SW 1271 (cell line): ENCODE measurements around the gene HIBADH.
A peak's percentile ranks its signal among the peaks of the same experiment; 100 is the strongest.
"Not testable (repeated sequence)": the region's sequence is repeated elsewhere in the genome, so short reads cannot be mapped to it uniquely, and the experiment has no call there.

Source experiments
- DNase-seq, 2 experiments: peaks; one replicate each; lab custom pipeline; 2025; lab: John Stamatoyannopoulos, UW

Gene HIBADH

DNA sequence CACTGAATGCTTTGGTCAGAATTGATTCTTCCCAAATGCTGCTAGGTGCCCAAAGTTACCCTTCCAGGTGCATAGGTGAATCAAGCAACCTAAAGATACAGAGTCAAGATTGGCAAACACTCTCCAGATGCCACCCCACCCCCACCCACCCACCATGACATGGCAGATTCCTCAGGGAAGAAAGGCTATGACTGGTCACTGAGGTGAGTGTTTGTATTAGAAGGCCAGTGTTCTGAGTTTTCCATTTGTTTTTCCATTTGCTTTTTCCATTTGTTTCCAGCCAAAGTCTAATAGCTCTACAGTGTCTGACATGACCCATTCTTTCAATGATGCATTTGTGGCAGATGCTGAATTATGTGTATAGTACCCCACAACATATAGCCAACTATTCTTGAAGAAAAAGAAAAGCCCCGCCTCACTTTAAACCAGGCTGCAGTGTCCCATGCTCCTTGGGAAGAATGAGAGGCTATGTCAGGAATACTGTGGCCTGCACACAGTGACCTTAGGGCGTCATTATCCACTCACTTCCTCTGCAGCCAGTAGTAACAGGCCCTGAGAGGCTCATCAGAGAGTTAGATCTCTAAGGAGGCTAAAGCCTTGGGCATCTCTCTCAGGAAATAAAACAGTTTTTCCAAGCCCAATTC lies 16.1 kb upstream of the HIBADH start:
- peak in 1 of 2 experiments; percentile 31 for DNase-seq

DNA sequence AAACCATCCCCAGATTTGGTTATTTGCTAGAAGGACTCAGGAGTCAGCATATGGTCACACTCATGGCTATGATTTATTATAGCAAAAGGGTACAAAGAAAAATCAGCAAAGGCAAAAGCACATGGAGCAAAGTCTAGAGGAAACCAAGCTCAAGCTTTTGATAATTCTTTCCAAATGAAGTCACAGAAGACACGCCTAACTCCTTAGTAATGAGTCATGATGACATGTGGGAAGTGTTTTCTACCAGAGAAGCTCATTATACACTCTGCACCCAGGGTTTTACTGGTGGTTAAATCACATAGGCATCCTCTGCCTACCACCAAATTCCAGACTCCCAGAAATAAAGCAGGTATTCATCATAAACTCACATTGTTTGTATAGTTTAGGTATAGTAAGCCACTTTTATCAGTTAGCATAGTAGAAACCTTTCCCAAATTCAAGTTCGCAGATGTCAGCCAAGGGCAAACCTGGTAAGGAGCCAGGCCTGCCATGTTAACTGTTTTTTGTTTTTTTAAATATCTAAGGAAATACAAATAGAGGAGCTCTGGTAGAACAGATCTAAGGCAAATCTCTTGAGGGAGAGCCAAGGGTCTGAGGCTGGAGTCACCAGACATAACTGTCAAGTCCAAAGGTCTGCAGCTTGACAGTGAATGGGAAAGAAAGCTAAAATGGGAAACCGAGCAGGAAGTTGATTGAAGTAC lies 15.4 kb upstream of the HIBADH start:
- DNase-seq = peak; percentile 68 to 95

DNA sequence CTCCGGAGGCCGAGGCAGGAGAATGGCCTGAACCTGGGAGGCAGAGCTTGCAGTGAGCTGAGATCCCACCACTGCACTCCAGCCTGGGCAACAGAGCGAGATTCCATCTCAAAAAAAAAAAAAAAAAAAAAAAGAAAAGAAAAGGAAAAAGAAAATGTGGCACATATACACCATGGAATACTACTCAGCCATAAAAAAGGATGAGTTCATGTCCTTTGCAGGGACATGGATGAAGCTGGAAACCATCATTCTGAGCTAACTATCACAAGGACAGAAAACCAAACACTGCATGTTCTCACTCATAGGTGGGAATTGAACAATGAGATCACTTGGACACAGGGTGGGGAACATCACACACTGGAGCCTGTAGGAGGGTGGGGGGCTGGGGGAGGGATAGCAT lies 11.4 kb upstream of the HIBADH start:
- DNase-seq = not testable (repeated sequence)

DNA sequence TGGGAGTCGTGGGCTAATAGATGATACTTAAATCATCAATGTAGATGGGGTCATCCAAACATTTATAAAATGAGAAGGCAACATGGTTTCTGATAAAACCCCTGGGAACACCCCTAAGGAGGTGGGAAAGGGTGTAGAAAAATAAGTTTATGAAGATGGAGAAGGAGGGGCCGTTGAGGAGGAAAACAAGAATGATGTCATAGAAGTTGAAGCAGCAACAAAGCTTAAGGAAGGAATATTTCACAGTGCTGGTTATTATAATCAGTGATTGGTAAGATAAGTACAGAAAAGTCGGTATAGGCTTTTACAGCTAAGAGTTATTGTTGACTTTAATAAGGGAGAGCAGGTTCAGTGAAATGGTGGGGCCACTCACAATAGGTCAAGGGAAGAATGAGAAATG lies 9.0 kb upstream of the HIBADH start:
- DNase-seq = no peak

GRCh38 chr7:27670676-27671075 lies 8.0 kb upstream of the HIBADH start:
- DNase-seq = no peak

DNA sequence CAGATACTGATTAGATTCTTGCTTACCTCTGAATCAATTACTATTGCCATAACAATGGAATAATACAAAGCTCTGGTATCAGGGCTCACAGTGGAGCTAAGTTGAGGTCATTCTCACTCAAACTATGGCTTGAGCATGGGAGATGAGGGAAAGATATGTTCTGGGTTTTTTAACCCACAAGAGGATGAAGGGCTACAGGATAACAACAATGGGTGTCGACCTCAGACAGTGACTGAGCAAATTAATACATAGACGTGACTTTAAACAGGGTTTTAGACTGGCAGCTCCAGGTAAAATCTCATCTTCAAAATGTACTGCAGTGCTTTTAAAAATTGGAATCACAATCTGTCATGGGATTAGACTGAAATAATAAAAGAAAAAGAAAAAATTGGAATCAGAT lies 7.5 kb upstream of the HIBADH start:
- DNase-seq = no peak

- DNase-seq = no peak
These were observed 2.8 kb upstream of the HIBADH start for GRCh38 chr7:27665531-27665930.

GRCh38 chr7:27663989-27664331 lies 1.3 kb upstream of the HIBADH start:
- no peak for DNase-seq

DNA sequence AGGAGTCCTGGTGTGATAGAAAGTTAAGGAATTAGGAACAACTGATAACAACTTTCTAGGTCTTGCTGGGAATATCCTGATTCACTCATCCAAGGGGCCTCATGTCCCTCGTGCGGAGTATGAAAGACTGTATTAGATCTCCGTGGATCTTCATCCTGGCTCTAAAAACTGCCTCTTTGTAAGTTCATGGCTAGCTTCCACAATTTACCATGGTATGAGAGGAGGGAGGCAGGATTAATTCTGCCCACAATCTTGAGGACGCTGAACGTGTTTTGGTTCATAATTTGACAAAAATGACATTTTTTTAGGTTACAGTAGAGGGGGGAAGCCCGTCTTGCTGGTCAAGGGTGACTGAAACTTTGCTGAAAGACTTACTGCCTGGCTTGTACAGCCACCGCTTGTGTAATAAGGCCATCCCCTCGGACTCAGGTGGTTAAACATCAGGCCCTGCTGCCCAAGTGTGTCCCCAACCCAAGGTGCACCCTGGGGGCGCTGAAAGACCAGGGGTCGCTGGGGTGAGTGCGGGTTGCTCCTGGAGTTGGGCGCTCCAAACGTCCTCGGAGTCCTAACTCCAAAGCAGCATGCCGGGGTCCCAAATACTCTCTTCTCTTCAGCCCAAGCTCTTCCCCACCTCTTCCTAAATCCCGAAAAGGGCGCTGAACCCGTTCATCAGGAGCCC lies 733 bp downstream of the HIBADH start:
- DNase-seq = no peak

GRCh38 chr7:27656724-27657123 lies 6.0 kb downstream of the HIBADH start:
- DNase-seq = no peak

DNA sequence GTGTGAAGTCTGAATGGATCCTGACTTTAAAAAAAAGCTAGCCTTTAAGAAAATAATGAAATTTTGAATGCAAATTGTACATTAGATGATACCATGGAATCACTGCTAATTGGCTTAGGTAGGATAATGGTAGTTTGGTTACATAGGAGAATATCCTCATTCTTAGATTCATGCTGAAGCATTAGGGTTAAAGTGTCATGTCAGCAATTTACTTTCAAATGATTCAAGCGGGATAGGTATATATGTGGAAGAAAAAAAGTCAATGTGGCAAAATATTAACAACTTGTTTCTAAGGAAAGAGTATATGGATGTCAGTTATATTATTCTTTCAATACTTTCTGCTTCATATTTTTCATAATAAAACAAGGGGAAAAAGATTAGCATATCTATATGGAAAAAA lies 7.5 kb downstream of the HIBADH start:
- DNase-seq = no peak

- DNase-seq = no peak
These were observed 10.2 kb downstream of the HIBADH start for GRCh38 chr7:27652518-27652917.

DNA sequence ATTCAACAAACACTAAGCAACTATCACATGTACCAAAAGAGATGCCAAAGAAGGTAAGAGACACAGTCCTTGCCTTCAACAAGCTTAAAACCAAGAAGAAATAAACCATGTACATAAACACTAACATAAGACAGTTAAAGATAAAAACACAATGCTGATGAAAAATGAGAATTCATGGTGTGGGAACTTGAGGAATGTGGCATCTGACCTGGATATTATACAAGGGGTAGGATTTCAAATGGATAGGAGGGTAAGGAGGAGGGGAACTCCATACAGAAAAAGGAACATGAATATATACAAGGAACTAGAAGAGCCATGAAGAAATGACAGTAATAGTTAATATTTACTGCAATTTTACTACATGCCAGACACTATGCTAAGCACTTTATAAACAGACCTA lies 11.0 kb downstream of the HIBADH start:
- no peak for DNase-seq

GRCh38 chr7:27650283-27650682 lies 12.4 kb downstream of the HIBADH start:
- no peak for DNase-seq

DNA sequence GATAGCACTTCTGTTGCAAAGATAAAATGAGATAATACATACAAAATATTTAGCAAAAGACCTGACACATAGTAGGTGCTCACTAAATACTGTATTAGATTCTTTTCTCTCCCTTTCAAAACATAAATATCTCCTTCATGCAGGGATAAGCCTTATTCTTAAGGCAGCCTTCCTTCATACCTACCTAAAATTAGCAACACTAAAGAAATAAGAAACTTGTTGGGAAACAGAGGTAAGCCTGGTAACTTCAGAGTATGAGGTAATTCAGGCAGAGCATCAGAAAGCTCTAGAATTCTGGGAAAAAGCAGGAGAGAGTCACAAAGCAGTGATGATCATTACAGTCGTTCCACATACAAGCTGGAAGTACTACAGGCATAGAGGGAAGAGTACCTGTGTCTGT lies 15.2 kb downstream of the HIBADH start:
- no peak for DNase-seq

- peak in 1 of 2 experiments; percentile 47 for DNase-seq
These were observed 15.6 kb downstream of the HIBADH start for GRCh38 chr7:27647046-27647445.

DNA sequence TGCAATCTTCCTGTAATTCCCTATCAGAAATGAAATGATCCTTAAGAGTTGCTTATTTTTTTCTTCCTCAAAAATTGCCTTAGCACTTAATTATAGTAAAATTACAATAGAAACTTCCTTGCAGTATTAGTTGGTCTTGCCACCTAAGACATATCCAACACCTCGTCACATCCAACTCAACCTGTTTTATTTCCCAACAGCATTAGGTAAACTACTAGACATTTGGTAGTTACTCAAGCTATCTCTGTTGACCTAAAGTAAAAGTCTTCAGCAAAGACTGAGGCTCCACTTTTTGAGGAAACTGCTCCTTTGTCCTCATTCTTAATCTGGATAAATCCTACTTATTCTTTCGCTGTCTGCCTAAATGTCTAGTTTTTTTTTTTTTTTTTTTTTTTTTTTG lies 20.4 kb downstream of the HIBADH start:
- DNase-seq = no peak

DNA sequence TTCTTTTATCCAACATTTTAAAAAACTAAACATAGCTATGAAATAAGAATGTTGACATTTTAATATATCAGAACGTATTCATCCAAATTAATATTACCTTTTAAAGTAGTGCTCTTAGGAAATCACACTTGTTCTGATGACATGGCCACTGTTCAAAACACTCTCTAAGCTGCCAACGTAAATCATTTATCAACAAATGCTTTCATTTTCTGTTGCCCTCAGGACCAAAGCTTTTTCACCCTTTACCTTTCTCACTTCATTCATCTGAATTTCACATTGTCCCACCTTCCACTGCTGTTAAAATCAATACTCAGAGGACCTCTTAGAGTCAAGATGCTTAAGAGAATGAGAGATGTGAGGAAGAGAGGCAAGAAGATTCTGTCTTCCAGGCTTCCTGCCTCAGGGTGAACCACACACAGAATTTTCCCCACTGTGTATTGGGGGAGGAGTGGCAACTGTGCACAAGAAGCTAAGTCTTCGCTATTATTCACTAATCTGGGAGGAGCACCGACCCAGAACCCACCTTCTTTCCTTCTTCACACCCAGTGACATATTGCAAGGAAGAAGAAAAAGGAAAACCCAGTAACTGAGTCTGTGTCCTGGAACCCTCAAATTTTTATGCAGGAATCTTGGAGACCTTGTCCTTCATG lies 21.0 kb downstream of the HIBADH start:
- peak in 1 of 2 experiments; percentile 20 for DNase-seq

- peak; percentile 26 to 70 for DNase-seq
These were observed 21.7 kb downstream of the HIBADH start for GRCh38 chr7:27640884-27641574.

DNA sequence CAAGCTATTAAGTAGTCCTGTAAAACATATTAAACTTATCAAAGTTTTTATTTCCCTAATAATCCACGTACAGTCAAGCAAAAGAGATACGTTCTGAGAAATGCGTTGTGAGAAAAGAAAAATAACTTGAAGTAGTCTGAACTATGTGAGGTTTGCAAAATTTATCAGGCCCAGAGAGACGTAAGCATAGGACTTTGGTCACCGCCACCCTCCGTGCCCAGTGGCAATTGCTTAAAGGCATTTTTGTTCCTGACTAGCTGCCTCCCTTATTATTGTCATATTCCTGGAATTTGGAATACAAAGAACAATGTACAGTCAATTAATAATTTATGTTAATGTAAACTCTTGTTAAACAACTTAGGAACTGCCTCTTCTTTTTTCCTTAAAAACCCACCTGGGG lies 22.8 kb downstream of the HIBADH start:
- DNase-seq = no peak

- not testable (repeated sequence) for DNase-seq
These were observed 23.6 kb downstream of the HIBADH start for GRCh38 chr7:27639048-27639447.

GRCh38 chr7:27636326-27637006 lies 26.2 kb downstream of the HIBADH start:
- DNase-seq = no peak
